Measurements from ENCODE around the gene PEAR1. TPM values are rescaled to one million over a fixed set of nuclear protein-coding genes. Genes with fewer than 3 reads are reported as not detected.

The PEAR1 gene
- total and polyA plus RNA-seq, 2 donors (not counting 1 experiment from before 2014, with no cell fraction given): 0.03 TPM; not detected in 1

- ATAC-seq (ENCODE audit: low read depth): no peak
- peak; percentile 48 for DNase-seq
- 6% methylated on average over 64 of the region's 64 CpGs for WGBS (ENCODE audit: insufficient coverage)
- Mint-ChIP-seq H3K27ac (no peak overlapping the region), H3K27me3 (peaks cover 78% of the 10 kb centered on the region), H3K4me1 (peaks cover 15% of the 10 kb centered on the region), H3K9me3 (ENCODE audit: insufficient read depth) (no peaks in the 10 kb centered on the region), H3K4me3 (no peak overlapping the region)
- no peaks in the 10 kb centered on the region for H3K36me3 ChIP-seq (replicated peaks in 1 of 2; ENCODE audit: control extremely low read depth in 1 of 2, control insufficient read depth in 1 of 2, extremely low read depth in 1 of 2, insufficient read depth in 2 of 2, low read length in 1 of 2)
- CTCF ChIA-PET: interaction anchor here (1.3 to 1.5 kb wide), 2 partner anchors 13 to 37 kb away, joined by 4 read pairs; no protein-coding TSS in a partner anchor
- H3K9me3 ChIP-seq (ENCODE audit: control extremely low read depth in 1 of 3, control insufficient read depth in 2 of 3, insufficient read depth in 1 of 3, low read length in 2 of 3): no peaks in the 10 kb centered on the region
- intact Hi-C loops (cut with micrococcal nuclease): no loop called here
- peaks cover 15 to 19% of the 10 kb centered on the region in 2 donors for H3K4me1 ChIP-seq (ENCODE audit: control insufficient read depth in 2 of 2, insufficient read depth in 2 of 2, low read length in 2 of 2)
- no peaks in the 10 kb centered on the region for H3K79me2 ChIP-seq (ENCODE audit: control insufficient read depth, insufficient read depth, low read length)
- no peak for TF ChIP-seq EZH2 (IDR thresholded peaks at IDR 0.05; ENCODE audit: borderline replicate concordance, insufficient read depth, low read depth, low read length, poor library complexity, severe bottlenecking)
- TF ChIP-seq CTCF (IDR thresholded peaks at IDR 0.05): no peak
- peaks cover 0 to 70% (median 27%) of the 10 kb centered on the region in 4 experiments for H3K27me3 ChIP-seq (replicated peaks in 1 of 4; ENCODE audit: control extremely low read depth in 1 of 4, control insufficient read depth in 3 of 4, insufficient read depth in 4 of 4, low read length in 3 of 4)
- H3K4me3 ChIP-seq (ENCODE audit: control extremely low read depth in 1 of 5, extremely low read depth in 1 of 5, insufficient read depth in 1 of 5, low read depth in 2 of 5, low read length in 4 of 5): peak overlapping the region in 1 of 5 experiments; percentile 24
- H3K4me2 ChIP-seq (replicated peaks; ENCODE audit: low read depth, low read length, poor library complexity, severe bottlenecking): peak overlapping the region; percentile 40
- peak overlapping the region; percentile 19 for H2AFZ ChIP-seq (ENCODE audit: insufficient read depth, low read depth, low read length, poor library complexity, severe bottlenecking)
- H3K27ac ChIP-seq (ENCODE audit: low read length in 2 of 2): no peak overlapping the region
- no peak overlapping the region for H3K9ac ChIP-seq (ENCODE audit: low read length)
- no peaks in the 10 kb centered on the region for H4K20me1 ChIP-seq (ENCODE audit: control insufficient read depth, insufficient read depth, low read length, poor library complexity, severe bottlenecking)
- POLR2A ChIA-PET: no interaction called here
These were observed 33.9 kb downstream of the PEAR1 start for GRCh38 chr1:156927215-156928042.

- H3K9me3 Mint-ChIP-seq (ENCODE audit: insufficient read depth): no peaks in the 10 kb centered on the region
- ATAC-seq (ENCODE audit: low read depth) (no peak), DNase-seq (no peak)
- Histone ChIP-seq H3K27ac (ENCODE audit: low read length in 2 of 2) (no peak overlapping the region), H3K9ac (ENCODE audit: low read length) (no peak overlapping the region), H3K4me2 (replicated peaks; ENCODE audit: low read depth, low read length, poor library complexity, severe bottlenecking) (peak overlapping the region; percentile 40), H3K79me2 (ENCODE audit: control insufficient read depth, insufficient read depth, low read length) (no peaks in the 10 kb centered on the region), H3K4me1 (ENCODE audit: control insufficient read depth in 2 of 2, insufficient read depth in 2 of 2, low read length in 2 of 2) (peaks cover 15 to 19% of the 10 kb centered on the region in 2 donors), H3K36me3 (replicated peaks in 1 of 2; ENCODE audit: control extremely low read depth in 1 of 2, control insufficient read depth in 1 of 2, extremely low read depth in 1 of 2, insufficient read depth in 2 of 2, low read length in 1 of 2) (no peaks in the 10 kb centered on the region), H3K9me3 (ENCODE audit: control extremely low read depth in 1 of 3, control insufficient read depth in 2 of 3, insufficient read depth in 1 of 3, low read length in 2 of 3) (no peaks in the 10 kb centered on the region), H3K27me3 (replicated peaks in 1 of 4; ENCODE audit: control extremely low read depth in 1 of 4, control insufficient read depth in 3 of 4, insufficient read depth in 4 of 4, low read length in 3 of 4) (peaks cover 0 to 66% (median 22%) of the 10 kb centered on the region in 4 experiments), H2AFZ (ENCODE audit: insufficient read depth, low read depth, low read length, poor library complexity, severe bottlenecking) (no peak overlapping the region), H4K20me1 (ENCODE audit: control insufficient read depth, insufficient read depth, low read length, poor library complexity, severe bottlenecking) (no peaks in the 10 kb centered on the region), H3K4me3 (ENCODE audit: control extremely low read depth in 1 of 5, extremely low read depth in 1 of 5, insufficient read depth in 1 of 5, low read depth in 2 of 5, low read length in 4 of 5) (no peak overlapping the region)
- peaks cover 13% of the 10 kb centered on the region for H3K4me1 Mint-ChIP-seq
- intact Hi-C loops (cut with micrococcal nuclease): no loop called here
- H3K27me3 Mint-ChIP-seq: peaks cover 78% of the 10 kb centered on the region
- H3K4me3 Mint-ChIP-seq: no peak overlapping the region
- no peak overlapping the region for H3K27ac Mint-ChIP-seq
- ChIA-PET CTCF (interaction anchor here (1.3 to 1.5 kb wide), 2 partner anchors 12 to 38 kb away, joined by 4 read pairs; no protein-coding TSS in a partner anchor), POLR2A (no interaction called here)
- 19% methylated on average over 3 of the region's 4 CpGs for WGBS (ENCODE audit: insufficient coverage)
- TF ChIP-seq EZH2 (IDR thresholded peaks at IDR 0.05; ENCODE audit: borderline replicate concordance, insufficient read depth, low read depth, low read length, poor library complexity, severe bottlenecking): no peak
- peak; percentile 20 for TF ChIP-seq CTCF (IDR thresholded peaks at IDR 0.05)
These were observed 34.6 kb downstream of the PEAR1 start for GRCh38 chr1:156928043-156928602.

All from B cell (primary cell).